H1 (cell line): ENCODE results near the gene MRPL41. TPM values are rescaled to one million over a fixed set of nuclear protein-coding genes. Genes with fewer than 3 reads are reported as not detected.

Source experiments
- CBX5 ChIP-seq: fragments of 300-800, 300-1000 bp; sonication (generic); IDR thresholded peaks from 2 replicates; pipeline ENCODE4 v1.7.1; 2016; ENCODE audit warnings: antibody characterized with exemption, low read length, low read depth
- polyA plus RNA-seq, 7 experiments: library from polyadenylated mRNA; depleted of rRNA in 3 of 7; stranded (reverse) in 5 of 7; unstranded in 2 of 7; fragments of >200 nt in 5 of 7; fragments of 200-250 nt in 2 of 7; gene quantifications; 1 replicate in 5 of 7; 2 replicates in 1 of 7; 4 replicates in 1 of 7; pipeline versions ENCODE4 v1.2.1 to v1.2.3, GENCODE V29; 2011 to 2013; ENCODE audit warnings: missing spikeins in 2 of 7, mixed read lengths in 2 of 7
- total RNA-seq: library from RNA; stranded (reverse); fragmentation: NEBNext Ultra II Directional; extraction: Animal tissue kit (Norgen Biotek cat#: 25700); gene quantifications from 2 replicates; pipeline ENCODE4 v1.2.1, GENCODE V29; 2021

The MRPL41 gene
- total and polyA plus RNA-seq, 2 of the 8 experiments (the other 6 are each of a cell fraction or from before 2014, with no cell fraction given): 47.2 to 58.1 TPM

GRCh38 chr9:137530331-137530730 lies 21.3 kb upstream of the MRPL41 start (continued):
- TF ChIP-seq CBX5: no peak
